GM12878 (cell line): ENCODE results near the gene CD58. TPM values are rescaled to one million over a fixed set of nuclear protein-coding genes. Genes with fewer than 3 reads are reported as not detected.

ENCODE experiments used
- CBX3 ChIP-seq: fragments of 200-600 bp; sonication (generic); IDR thresholded peaks from 2 replicates; pipeline ENCODE4 v1.6.1; 2016; ENCODE audit warnings: low read depth, borderline replicate concordance
- CUX1 ChIP-seq: IDR thresholded peaks from 2 replicates; pipeline ENCODE4 v1.6.1; 2012; ENCODE audit warnings: improper control_type of control experiment, low read depth, low read length; ENCODE audit not compliant: insufficient replicate concordance
- ETV6 ChIP-seq, 2 experiments: fragments of 450-650 bp in 1 of 2; IDR thresholded peaks in 1 of 2; conservative IDR thresholded peaks in 1 of 2; 2 replicates each; pipeline ENCODE4 v1.6.1; 2014; ENCODE audit warnings: antibody characterized with exemption in 1 of 2, borderline replicate concordance in 1 of 2, low read depth in 1 of 2, mild to moderate bottlenecking in 1 of 2, moderate library complexity in 1 of 2
- HDAC2 ChIP-seq: fragments of 200-600 bp; sonication (generic); IDR thresholded peaks from 2 replicates; pipeline ENCODE4 v1.6.1; 2017
- KLF5 ChIP-seq: fragments of 450-650 bp; IDR thresholded peaks from 2 replicates; pipeline ENCODE4 v1.6.1; 2014; ENCODE audit warnings: mild to moderate bottlenecking; ENCODE audit not compliant: partially characterized antibody
- MYC ChIP-seq: IDR thresholded peaks from 2 replicates; pipeline ENCODE4 v1.6.1; 2011; ENCODE audit warnings: mild to moderate bottlenecking, low read length, moderate library complexity, inconsistent platforms; ENCODE audit not compliant: insufficient read depth, insufficient replicate concordance, insufficient read length, severe bottlenecking
- NFXL1 ChIP-seq: fragments of 450-650 bp; IDR thresholded peaks from 2 replicates; pipeline ENCODE4 v1.6.1; 2017; ENCODE audit warnings: antibody characterized with exemption, mild to moderate bottlenecking, borderline replicate concordance
- NRF1 ChIP-seq: conservative IDR thresholded peaks from 2 replicates; pipeline ENCODE4 v1.6.1; 2011; ENCODE audit warnings: mild to moderate bottlenecking, low read depth, low read length, improper control_type of control experiment
- RB1 ChIP-seq: fragments of 450-650 bp; formaldehyde crosslinking; IDR thresholded peaks from 2 replicates; pipeline ENCODE4 v1.6.1; 2017; ENCODE audit warnings: mild to moderate bottlenecking, borderline replicate concordance
- SMAD5 ChIP-seq: IDR thresholded peaks from 2 replicates; pipeline ENCODE4 v1.6.1; 2016; ENCODE audit warnings: antibody characterized with exemption, low read depth
- SREBF1 ChIP-seq: IDR thresholded peaks from 2 replicates; pipeline ENCODE4 v1.6.1; 2012; ENCODE audit warnings: mild to moderate bottlenecking, low read length
- TCF3 ChIP-seq: IDR thresholded peaks from 2 replicates; pipeline ENCODE4 v1.6.1; 2012; ENCODE audit warnings: low read depth, mild to moderate bottlenecking, low read length, borderline replicate concordance; ENCODE audit not compliant: insufficient read depth
- WRNIP1 ChIP-seq: IDR thresholded peaks from 2 replicates; pipeline ENCODE4 v1.6.1; 2011; ENCODE audit warnings: low read depth, low read length, improper control_type of control experiment, borderline replicate concordance
- polyA plus RNA-seq, 11 experiments: library from polyadenylated mRNA; depleted of rRNA in 4 of 11; unstranded in 6 of 11; stranded (reverse) in 5 of 11; fragments of >200 nt; fragmentation: Nextera tagmentation in 4 of 11; fragmentation: Illumina TruSeq in 1 of 11; extraction: Ambion mirVana in 4 of 11; extraction: Trizol in 1 of 11; gene quantifications; 1 replicate in 1 of 11; 2 replicates in 10 of 11; pipeline versions ENCODE4 v1.2.1 to v1.2.3, GENCODE V29; 2011 to 2016; ENCODE audit warnings: inconsistent platforms in 2 of 11, missing spikeins in 2 of 11, low read depth in 1 of 11
- total RNA-seq, 4 experiments: library from RNA; depleted of rRNA in 3 of 4; stranded (reverse); fragments of >200 nt in 3 of 4; fragmentation: Illumina TruSeq in 1 of 4; extraction: Trizol in 1 of 4; gene quantifications; 2 replicates each; pipeline versions ENCODE4 v1.2.1 to v1.2.3, GENCODE V29; 2013 to 2021
- TF ChIP-seq, protein P1 (sequence below): IDR thresholded peaks from 2 replicates; pipeline ENCODE4 v1.6.1; 2012; ENCODE audit warnings: low read length, inconsistent platforms
- TF ChIP-seq, protein P2 (sequence below): fragments of 450-650 bp; IDR thresholded peaks from 2 replicates; pipeline ENCODE4 v1.6.1; 2017; ENCODE audit warnings: borderline replicate concordance
- TF ChIP-seq, protein P3 (sequence below): IDR thresholded peaks from 2 replicates; pipeline ENCODE4 v1.6.1; 2012; ENCODE audit warnings: mild to moderate bottlenecking, low read depth, low read length

CD58 gene
- total and polyA plus RNA-seq, 10 of the 15 experiments (the other 5 are each of a cell fraction or from before 2014, with no cell fraction given) = 70.4 to 252 (median 129) TPM

- no peak for TF ChIP-seq KLF5
- TF ChIP-seq, protein P1, sequence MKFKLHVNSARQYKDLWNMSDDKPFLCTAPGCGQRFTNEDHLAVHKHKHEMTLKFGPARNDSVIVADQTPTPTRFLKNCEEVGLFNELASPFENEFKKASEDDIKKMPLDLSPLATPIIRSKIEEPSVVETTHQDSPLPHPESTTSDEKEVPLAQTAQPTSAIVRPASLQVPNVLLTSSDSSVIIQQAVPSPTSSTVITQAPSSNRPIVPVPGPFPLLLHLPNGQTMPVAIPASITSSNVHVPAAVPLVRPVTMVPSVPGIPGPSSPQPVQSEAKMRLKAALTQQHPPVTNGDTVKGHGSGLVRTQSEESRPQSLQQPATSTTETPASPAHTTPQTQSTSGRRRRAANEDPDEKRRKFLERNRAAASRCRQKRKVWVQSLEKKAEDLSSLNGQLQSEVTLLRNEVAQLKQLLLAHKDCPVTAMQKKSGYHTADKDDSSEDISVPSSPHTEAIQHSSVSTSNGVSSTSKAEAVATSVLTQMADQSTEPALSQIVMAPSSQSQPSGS = no peak
- TF ChIP-seq ETV6 (conservative IDR thresholded peaks at IDR 0.05 in 1 of 2, IDR thresholded peaks at IDR 0.05 in 1 of 2; ENCODE audit: borderline replicate concordance in 1 of 2, low read depth in 1 of 2) = no peak
- no peak for TF ChIP-seq TCF3
- TF ChIP-seq HDAC2 = no peak
- TF ChIP-seq RB1 = no peak
- no peak for TF ChIP-seq CBX3
- no peak for TF ChIP-seq NRF1
- no peak for TF ChIP-seq SREBF1
- TF ChIP-seq CUX1 = no peak
- no peak for TF ChIP-seq NFXL1
- TF ChIP-seq WRNIP1 = no peak
- TF ChIP-seq, protein P2, sequence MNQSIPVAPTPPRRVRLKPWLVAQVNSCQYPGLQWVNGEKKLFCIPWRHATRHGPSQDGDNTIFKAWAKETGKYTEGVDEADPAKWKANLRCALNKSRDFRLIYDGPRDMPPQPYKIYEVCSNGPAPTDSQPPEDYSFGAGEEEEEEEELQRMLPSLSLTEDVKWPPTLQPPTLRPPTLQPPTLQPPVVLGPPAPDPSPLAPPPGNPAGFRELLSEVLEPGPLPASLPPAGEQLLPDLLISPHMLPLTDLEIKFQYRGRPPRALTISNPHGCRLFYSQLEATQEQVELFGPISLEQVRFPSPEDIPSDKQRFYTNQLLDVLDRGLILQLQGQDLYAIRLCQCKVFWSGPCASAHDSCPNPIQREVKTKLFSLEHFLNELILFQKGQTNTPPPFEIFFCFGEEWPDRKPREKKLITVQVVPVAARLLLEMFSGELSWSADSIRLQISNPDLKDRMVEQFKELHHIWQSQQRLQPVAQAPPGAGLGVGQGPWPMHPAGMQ = no peak
- TF ChIP-seq, protein P3, sequence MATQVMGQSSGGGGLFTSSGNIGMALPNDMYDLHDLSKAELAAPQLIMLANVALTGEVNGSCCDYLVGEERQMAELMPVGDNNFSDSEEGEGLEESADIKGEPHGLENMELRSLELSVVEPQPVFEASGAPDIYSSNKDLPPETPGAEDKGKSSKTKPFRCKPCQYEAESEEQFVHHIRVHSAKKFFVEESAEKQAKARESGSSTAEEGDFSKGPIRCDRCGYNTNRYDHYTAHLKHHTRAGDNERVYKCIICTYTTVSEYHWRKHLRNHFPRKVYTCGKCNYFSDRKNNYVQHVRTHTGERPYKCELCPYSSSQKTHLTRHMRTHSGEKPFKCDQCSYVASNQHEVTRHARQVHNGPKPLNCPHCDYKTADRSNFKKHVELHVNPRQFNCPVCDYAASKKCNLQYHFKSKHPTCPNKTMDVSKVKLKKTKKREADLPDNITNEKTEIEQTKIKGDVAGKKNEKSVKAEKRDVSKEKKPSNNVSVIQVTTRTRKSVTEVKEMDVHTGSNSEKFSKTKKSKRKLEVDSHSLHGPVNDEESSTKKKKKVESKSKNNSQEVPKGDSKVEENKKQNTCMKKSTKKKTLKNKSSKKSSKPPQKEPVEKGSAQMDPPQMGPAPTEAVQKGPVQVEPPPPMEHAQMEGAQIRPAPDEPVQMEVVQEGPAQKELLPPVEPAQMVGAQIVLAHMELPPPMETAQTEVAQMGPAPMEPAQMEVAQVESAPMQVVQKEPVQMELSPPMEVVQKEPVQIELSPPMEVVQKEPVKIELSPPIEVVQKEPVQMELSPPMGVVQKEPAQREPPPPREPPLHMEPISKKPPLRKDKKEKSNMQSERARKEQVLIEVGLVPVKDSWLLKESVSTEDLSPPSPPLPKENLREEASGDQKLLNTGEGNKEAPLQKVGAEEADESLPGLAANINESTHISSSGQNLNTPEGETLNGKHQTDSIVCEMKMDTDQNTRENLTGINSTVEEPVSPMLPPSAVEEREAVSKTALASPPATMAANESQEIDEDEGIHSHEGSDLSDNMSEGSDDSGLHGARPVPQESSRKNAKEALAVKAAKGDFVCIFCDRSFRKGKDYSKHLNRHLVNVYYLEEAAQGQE = no peak
- no peak for TF ChIP-seq MYC
- no peak for TF ChIP-seq SMAD5
Measured at GRCh38 chr1:116571215-116571919, 541 bp upstream of the CD58 start (continued).
